ENCODE data around the gene CRAT.

GRCh38 chr9:129156163-129156562, 45.6 kb upstream of the CRAT start:
- no peak for TF ChIP-seq CTCF (IDR thresholded peaks at IDR 0.05)
- TF ChIP-seq POLR2A (IDR thresholded peaks at IDR 0.05), result no peak

Measured in Peyer's patch (tissue), 4 donors.